OCI-LY1 (cell line): ENCODE data around the gene BMI1.

Source experiments
- H2AFZ ChIP-seq: fragments of 200-600 bp; sonication (generic), shearing (Covaris generic); 2 replicates; pipeline ENCODE4 v1.6.0; 2014; ENCODE audit warnings: antibody characterized with exemption, mild to moderate bottlenecking, low read length
- H3F3A ChIP-seq: fragments of 200-600 bp; sonication (generic), shearing (Covaris generic); 2 replicates; pipeline ENCODE4 v1.6.0; 2014; ENCODE audit warnings: mild to moderate bottlenecking, antibody characterized with exemption, low read length, moderate library complexity; ENCODE audit not compliant: insufficient read depth
- H3K27ac ChIP-seq: fragments of 200-600 bp; sonication (generic); 2 replicates; pipeline ENCODE4 v1.5.1; 2014; ENCODE audit warnings: low read length, mixed run types, mild to moderate bottlenecking, low read depth; ENCODE audit not compliant: poor library complexity, severe bottlenecking
- H3K27me3 ChIP-seq: fragments of 200-600 bp; sonication (generic); 2 replicates; pipeline ENCODE4 v1.6.0; 2014; ENCODE audit warnings: antibody characterized with exemption, mild to moderate bottlenecking, low read length, moderate library complexity; ENCODE audit not compliant: insufficient read depth
- H3K36me3 ChIP-seq: fragments of 200-600 bp; sonication (generic); 2 replicates; pipeline ENCODE4 v1.6.1; 2014; ENCODE audit warnings: mild to moderate bottlenecking, antibody characterized with exemption, low read length, moderate library complexity, mixed read lengths; ENCODE audit not compliant: insufficient read depth
- H3K4me1 ChIP-seq: fragments of 200-600 bp; sonication (generic); 2 replicates; pipeline ENCODE4 v1.5.1; 2014; ENCODE audit warnings: mild to moderate bottlenecking, low read length, moderate library complexity; ENCODE audit not compliant: insufficient read depth, severe bottlenecking
- H3K4me2 ChIP-seq: fragments of 200-600 bp; sonication (generic), shearing (Covaris generic); 2 replicates; pipeline ENCODE4 v1.6.1; 2014; ENCODE audit warnings: low read length
- H3K4me3 ChIP-seq: fragments of 200-600 bp; sonication (generic); 2 replicates; pipeline ENCODE4 v1.5.1; 2014; ENCODE audit warnings: low read length, low read depth, mild to moderate bottlenecking, mixed read lengths; ENCODE audit not compliant: poor library complexity, severe bottlenecking
- H3K79me2 ChIP-seq: fragments of 200-600 bp; shearing (Covaris generic); 2 replicates; pipeline ENCODE4 v1.6.1; 2016; ENCODE audit warnings: mixed run types, low read length, mixed read lengths; ENCODE audit not compliant: insufficient read depth
- H3K9ac ChIP-seq: fragments of 200-600 bp; sonication (generic), shearing (Covaris generic); 2 replicates; pipeline ENCODE4 v1.6.1; 2014; ENCODE audit warnings: mild to moderate bottlenecking, low read length, mixed read lengths
- H3K9me2 ChIP-seq: fragments of 200-600 bp; sonication (generic), shearing (Covaris generic); 2 replicates; pipeline ENCODE4 v1.6.1; 2014; ENCODE audit warnings: low read depth, mild to moderate bottlenecking, low read length, mixed read lengths
- H3K9me3 ChIP-seq: fragments of 200-600 bp; shearing (Covaris generic); 2 replicates; pipeline ENCODE4 v1.6.1; 2014; ENCODE audit warnings: low read length, mixed read lengths
- H4K20me1 ChIP-seq: fragments of 200-600 bp; sonication (generic), shearing (Covaris generic); 2 replicates; pipeline ENCODE4 v1.6.0; 2016; ENCODE audit warnings: mild to moderate bottlenecking, low read length; ENCODE audit not compliant: insufficient read depth
- CTCF ChIP-seq: fragments of 200-600 bp; sonication (generic), shearing (Covaris generic); IDR thresholded peaks from 2 replicates; pipeline ENCODE4 v1.5.1; 2017; ENCODE audit warnings: mild to moderate bottlenecking, antibody characterized with exemption, low read length, moderate library complexity, mixed read lengths
- EZH2 ChIP-seq: fragments of 200-600 bp; sonication (generic), shearing (Covaris generic); IDR thresholded peaks from 2 replicates; pipeline ENCODE4 v1.8.0; 2017; ENCODE audit warnings: borderline replicate concordance, mixed run types, mild to moderate bottlenecking, antibody characterized with exemption, low read length, moderate library complexity, mixed read lengths

BMI1 gene

GRCh38 chr10:22317076-22317370, 3.9 kb upstream of the BMI1 start:
- Histone ChIP-seq H4K20me1 (no peaks in the 10 kb centered on the region; the same call in 1 of the 2 replicates), H3K27me3 (no peaks in the 10 kb centered on the region), H3K4me3 (peak overlapping the region; percentile 83), H3K4me2 (peak overlapping the region; percentile 87), H3K79me2 (no peaks in the 10 kb centered on the region), H3K4me1 (peaks cover 31% of the 10 kb centered on the region), H3K9me2 (no peaks in the 10 kb centered on the region), H3K27ac (peak overlapping the region; percentile 54), H3K36me3 (peaks cover 6% of the 10 kb centered on the region; the same call in 1 of the 2 replicates), H3F3A (no peaks in the 10 kb centered on the region), H2AFZ (no peak overlapping the region), H3K9me3 (no peaks in the 10 kb centered on the region), H3K9ac (peak overlapping the region; percentile 72)
- no peak for TF ChIP-seq EZH2
- no peak for TF ChIP-seq CTCF

DNA sequence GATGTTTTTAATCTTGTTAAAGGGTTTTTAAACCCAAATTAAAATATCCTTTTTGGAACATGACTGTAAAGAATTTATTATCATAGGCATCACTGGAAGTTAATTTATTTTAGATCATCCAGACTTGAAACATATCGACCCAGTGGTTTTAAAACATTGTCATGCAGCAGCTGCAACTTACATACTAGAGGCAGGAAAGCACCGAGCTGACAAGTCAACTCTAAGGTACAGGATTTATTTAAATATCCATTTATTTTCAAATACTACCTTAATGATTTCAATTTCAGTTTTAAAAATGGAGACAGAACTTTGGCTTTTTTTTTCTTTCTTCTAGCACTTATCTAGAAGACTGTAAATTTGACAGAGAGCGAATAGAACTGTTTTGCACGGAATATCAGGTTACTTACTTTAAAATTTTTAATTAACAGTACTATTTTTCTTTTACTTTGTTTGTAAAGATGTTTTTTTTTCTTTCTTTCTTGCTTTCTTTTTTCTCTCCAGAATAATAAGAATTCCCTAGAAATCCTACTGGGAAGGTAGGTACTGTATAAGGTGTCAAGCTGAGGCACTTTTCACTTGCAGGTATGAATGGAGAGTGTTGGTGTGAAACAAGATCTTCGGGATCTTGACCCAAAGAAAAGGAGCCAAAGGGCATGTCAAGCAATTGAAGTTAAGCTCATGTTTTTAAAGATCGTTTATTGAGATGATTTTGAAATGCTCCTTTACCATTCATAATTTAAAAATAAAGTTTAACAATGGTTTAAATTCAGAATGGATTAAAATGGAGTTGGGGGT, 2.9 kb upstream of the BMI1 start:
- H3K27ac ChIP-seq, result no peak overlapping the region
- peaks cover 6% of the 10 kb centered on the region; the same call in 1 of the 2 replicates for H3K36me3 ChIP-seq
- no peaks in the 10 kb centered on the region; the same call in 1 of the 2 replicates for H4K20me1 ChIP-seq
- H3K79me2 ChIP-seq, result no peaks in the 10 kb centered on the region
- no peaks in the 10 kb centered on the region for H3K27me3 ChIP-seq
- H3K4me3 ChIP-seq, result peak overlapping the region; percentile 83
- no peaks in the 10 kb centered on the region for H3F3A ChIP-seq
- H3K4me2 ChIP-seq, result peak overlapping the region; percentile 87
- H3K4me1 ChIP-seq, result peaks cover 40% of the 10 kb centered on the region
- no peak overlapping the region for H3K9ac ChIP-seq
- TF ChIP-seq CTCF (no peak), EZH2 (no peak)
- H3K9me2 ChIP-seq, result no peaks in the 10 kb centered on the region
- no peaks in the 10 kb centered on the region for H3K9me3 ChIP-seq
- H2AFZ ChIP-seq, result no peak overlapping the region

DNA sequence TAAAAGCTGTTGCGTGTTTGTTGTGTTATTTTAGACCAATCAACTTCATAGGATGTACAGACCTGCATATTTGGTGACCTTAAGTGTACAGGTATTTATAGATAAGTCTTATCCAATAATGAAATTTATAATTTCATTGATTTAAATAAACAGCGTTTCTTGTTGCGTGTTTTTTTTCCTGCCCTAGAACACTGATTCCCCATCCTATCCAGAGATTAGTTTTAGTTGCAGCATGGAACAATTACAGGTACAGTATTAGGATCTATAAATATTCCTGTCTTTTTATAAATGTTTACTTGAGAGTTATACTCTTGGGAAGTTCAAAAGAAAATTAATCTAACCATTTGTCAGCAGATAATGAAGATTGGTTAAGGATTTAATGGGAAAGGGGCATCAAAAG, 2.1 kb upstream of the BMI1 start:
- Histone ChIP-seq H4K20me1 (peaks cover 3% of the 10 kb centered on the region), H3K9ac (no peak overlapping the region), H3K4me2 (no peak overlapping the region), H3K79me2 (no peaks in the 10 kb centered on the region), H3K4me1 (peaks cover 46% of the 10 kb centered on the region), H3K27ac (no peak overlapping the region), H3K9me2 (no peaks in the 10 kb centered on the region), H3K36me3 (peaks cover 6% of the 10 kb centered on the region; the same call in 1 of the 2 replicates), H3F3A (no peaks in the 10 kb centered on the region), H2AFZ (no peak overlapping the region), H3K9me3 (no peaks in the 10 kb centered on the region), H3K4me3 (no peak overlapping the region), H3K27me3 (peaks cover 3% of the 10 kb centered on the region; the same call in 1 of the 2 replicates)
- TF ChIP-seq EZH2 (no peak), CTCF (no peak)
